HepG2 (cell line): ENCODE results near the gene DENND10. TPM values are rescaled to one million over a fixed set of nuclear protein-coding genes. Genes with fewer than 3 reads are reported as not detected.

Source experiments
- ATF1 ChIP-seq: IDR thresholded peaks from 2 replicates; pipeline ENCODE4 v1.6.1; 2016; ENCODE audit warnings: mild to moderate bottlenecking, control low read depth
- CBX2 ChIP-seq, 2 experiments: fragments of 200-600 bp in 1 of 2; sonication (generic); formaldehyde crosslinking in 1 of 2; IDR thresholded peaks; 2 replicates each; pipeline versions ENCODE4 v1.7.0 to v1.8.1; 2018 to 2022; ENCODE audit warnings: low read depth in 2 of 2, low read length in 1 of 2, mild to moderate bottlenecking in 1 of 2, missing genetic modification reagents in 1 of 2
- EHMT2 ChIP-seq: fragments of 200-600 bp; sonication (generic); IDR thresholded peaks from 2 replicates; pipeline ENCODE4 v1.7.0; 2017; ENCODE audit warnings: antibody characterized with exemption, low read depth, low read length, borderline replicate concordance
- HNRNPK ChIP-seq: fragments of 200-400 bp; formaldehyde crosslinking; IDR thresholded peaks from 2 replicates; pipeline ENCODE4 v1.6.1; 2018; ENCODE audit warnings: low read length, low read depth, moderate library complexity, mild to moderate bottlenecking; ENCODE audit not compliant: poor library complexity, severe bottlenecking
- IRF1 ChIP-seq: sonication (generic); formaldehyde crosslinking; IDR thresholded peaks from 2 replicates; pipeline ENCODE4 v1.4.0; 2020; ENCODE audit warnings: low read depth, mild to moderate bottlenecking, missing genetic modification reagents
- JUNB ChIP-seq: sonication (generic); formaldehyde crosslinking; IDR thresholded peaks from 2 replicates; pipeline ENCODE4 v1.8.0; 2022; ENCODE audit warnings: missing genetic modification reagents, mild to moderate bottlenecking, borderline replicate concordance
- KDM1A ChIP-seq: IDR thresholded peaks from 2 replicates; pipeline ENCODE4 v1.6.1; 2016; ENCODE audit warnings: missing compliant biosample characterization
- KDM5A ChIP-seq: fragments of 200-600 bp; sonication (generic); IDR thresholded peaks from 2 replicates; pipeline ENCODE4 v1.7.0; 2018; ENCODE audit warnings: antibody characterized with exemption, mild to moderate bottlenecking, low read length, borderline replicate concordance
- POGZ ChIP-seq: sonication (generic); formaldehyde crosslinking; IDR thresholded peaks from 2 replicates; pipeline ENCODE4 v1.4.0; 2020; ENCODE audit warnings: mild to moderate bottlenecking, missing genetic modification reagents
- SRSF4 ChIP-seq: fragments of 200-400 bp; formaldehyde crosslinking; IDR thresholded peaks from one replicate; pipeline ENCODE4 v1.6.1; 2018; ENCODE audit warnings: mild to moderate bottlenecking, low read depth, low read length, moderate library complexity; ENCODE audit not compliant: poor library complexity, severe bottlenecking
- TCF7L2 ChIP-seq: IDR thresholded peaks from 2 replicates; pipeline ENCODE4 v1.6.1; 2011; ENCODE audit warnings: mild to moderate bottlenecking, low read depth, low read length, moderate library complexity
- TEAD3 ChIP-seq: optimal IDR thresholded peaks from 2 replicates; pipeline ENCODE3; 2016; ENCODE audit warnings: borderline replicate concordance
- ZKSCAN1 ChIP-seq: fragments of 150-350 bp; IDR thresholded peaks from 2 replicates; pipeline ENCODE4 v1.6.1; 2014; ENCODE audit warnings: low read length
- ZNF317 ChIP-seq: sonication (generic); formaldehyde crosslinking; IDR thresholded peaks from 2 replicates; pipeline ENCODE4 v1.5.0; 2020; ENCODE audit warnings: mild to moderate bottlenecking, missing genetic modification reagents
- ZNF326 ChIP-seq: sonication (generic); formaldehyde crosslinking; IDR thresholded peaks from 2 replicates; pipeline ENCODE4 v1.4.0; 2020; ENCODE audit warnings: missing genetic modification reagents, borderline replicate concordance
- ZNF337 ChIP-seq: sonication (generic); formaldehyde crosslinking; IDR thresholded peaks from 2 replicates; pipeline ENCODE4 v1.5.1; 2020; ENCODE audit warnings: missing genetic modification reagents, low read depth, mild to moderate bottlenecking, borderline replicate concordance
- ZNF432 ChIP-seq: sonication (generic); formaldehyde crosslinking; IDR thresholded peaks from 2 replicates; pipeline ENCODE4 v1.5.0; 2020; ENCODE audit warnings: missing genetic modification reagents, mild to moderate bottlenecking, borderline replicate concordance
- ZNF441 ChIP-seq: sonication (generic); formaldehyde crosslinking; IDR thresholded peaks from 2 replicates; pipeline ENCODE4 v1.7.0; 2021; ENCODE audit warnings: missing genetic modification reagents, borderline replicate concordance
- ZNF766 ChIP-seq: sonication (generic); formaldehyde crosslinking; IDR thresholded peaks from 2 replicates; pipeline ENCODE4 v1.5.0; 2020; ENCODE audit warnings: missing genetic modification reagents, borderline replicate concordance
- ZSCAN29 ChIP-seq: sonication (generic); formaldehyde crosslinking; conservative IDR thresholded peaks from 2 replicates; pipeline ENCODE4 v1.4.0; 2020; ENCODE audit warnings: mild to moderate bottlenecking, missing genetic modification reagents
- polyA plus RNA-seq, 8 experiments: library from polyadenylated mRNA; depleted of rRNA in 3 of 8; stranded (reverse) in 7 of 8; unstranded in 1 of 8; fragments of >200 nt; fragmentation: Illumina TruSeq in 4 of 8; extraction: Trizol in 4 of 8; gene quantifications; 2 replicates each; pipeline versions ENCODE4 v1.2.1 to v1.2.3, GENCODE V29; 2011 to 2016; ENCODE audit warnings: low read depth in 4 of 8, missing spikeins in 1 of 8, mixed read lengths in 1 of 8; ENCODE audit not compliant: insufficient read depth in 1 of 8
- total RNA-seq, 5 experiments: library from RNA; depleted of rRNA; stranded (reverse); fragments of >200 nt; fragmentation: Illumina TruSeq; extraction: Trizol; gene quantifications; 2 replicates each; pipeline ENCODE4 v1.2.3, GENCODE V29; 2016; ENCODE audit warnings: low read depth in 1 of 5
- TF ChIP-seq, protein P1 (sequence below), 2 experiments: IDR thresholded peaks; 2 replicates each; pipeline ENCODE4 v1.6.1; 2011 to 2012; ENCODE audit warnings: low read length in 2 of 2, borderline replicate concordance in 1 of 2, low read depth in 1 of 2, mild to moderate bottlenecking in 1 of 2, moderate library complexity in 1 of 2
- TF ChIP-seq, protein P2 (sequence below): sonication (generic); formaldehyde crosslinking; IDR thresholded peaks from 2 replicates; pipeline ENCODE4 v1.5.1; 2020; ENCODE audit warnings: missing genetic modification reagents, mild to moderate bottlenecking, borderline replicate concordance

The DENND10 gene
- total and polyA plus RNA-seq, 2 of the 13 experiments (the other 11 are each of a cell fraction or from before 2014, with no cell fraction given): 43.7 to 78.8 TPM

DNA sequence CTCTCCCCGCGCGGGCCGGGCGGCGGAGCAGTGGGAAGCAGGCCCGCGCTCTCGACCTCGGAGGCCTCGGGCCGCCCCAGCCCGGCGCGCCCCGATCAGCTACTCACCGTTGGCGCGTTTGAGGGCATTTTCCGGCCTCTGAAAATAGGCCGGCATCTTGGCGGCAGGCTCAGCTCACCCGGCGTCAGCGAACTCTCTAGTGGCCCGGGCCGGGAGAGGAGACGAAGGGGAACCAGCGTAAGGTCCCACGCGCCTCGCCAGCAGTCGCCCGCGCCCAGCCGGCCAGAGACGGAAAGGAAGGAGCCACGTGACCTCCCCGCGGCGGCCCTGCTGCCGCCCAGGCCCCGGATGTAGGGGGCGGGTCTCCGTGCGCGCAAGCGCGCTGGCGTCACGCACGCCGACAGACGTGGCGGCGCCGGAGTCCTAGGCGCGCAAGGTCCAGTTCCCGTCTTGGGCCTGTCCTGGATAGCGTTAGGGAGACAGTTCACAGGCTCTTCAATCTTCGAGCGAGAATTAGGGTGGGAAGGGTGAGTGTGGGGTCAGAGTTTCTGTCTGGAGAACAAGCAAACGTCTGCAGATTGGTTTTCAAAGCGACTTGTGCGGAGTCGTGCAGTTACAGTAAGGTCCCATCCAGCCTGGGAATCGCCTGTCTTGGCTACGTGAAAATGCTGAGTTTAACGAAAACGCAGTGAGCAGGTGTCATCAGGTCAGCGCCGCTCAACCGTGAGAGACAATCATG lies 23.2 kb upstream of the DENND10 start, which contains the start of gene EIF3A (continued):
- TF ChIP-seq, protein P1, sequence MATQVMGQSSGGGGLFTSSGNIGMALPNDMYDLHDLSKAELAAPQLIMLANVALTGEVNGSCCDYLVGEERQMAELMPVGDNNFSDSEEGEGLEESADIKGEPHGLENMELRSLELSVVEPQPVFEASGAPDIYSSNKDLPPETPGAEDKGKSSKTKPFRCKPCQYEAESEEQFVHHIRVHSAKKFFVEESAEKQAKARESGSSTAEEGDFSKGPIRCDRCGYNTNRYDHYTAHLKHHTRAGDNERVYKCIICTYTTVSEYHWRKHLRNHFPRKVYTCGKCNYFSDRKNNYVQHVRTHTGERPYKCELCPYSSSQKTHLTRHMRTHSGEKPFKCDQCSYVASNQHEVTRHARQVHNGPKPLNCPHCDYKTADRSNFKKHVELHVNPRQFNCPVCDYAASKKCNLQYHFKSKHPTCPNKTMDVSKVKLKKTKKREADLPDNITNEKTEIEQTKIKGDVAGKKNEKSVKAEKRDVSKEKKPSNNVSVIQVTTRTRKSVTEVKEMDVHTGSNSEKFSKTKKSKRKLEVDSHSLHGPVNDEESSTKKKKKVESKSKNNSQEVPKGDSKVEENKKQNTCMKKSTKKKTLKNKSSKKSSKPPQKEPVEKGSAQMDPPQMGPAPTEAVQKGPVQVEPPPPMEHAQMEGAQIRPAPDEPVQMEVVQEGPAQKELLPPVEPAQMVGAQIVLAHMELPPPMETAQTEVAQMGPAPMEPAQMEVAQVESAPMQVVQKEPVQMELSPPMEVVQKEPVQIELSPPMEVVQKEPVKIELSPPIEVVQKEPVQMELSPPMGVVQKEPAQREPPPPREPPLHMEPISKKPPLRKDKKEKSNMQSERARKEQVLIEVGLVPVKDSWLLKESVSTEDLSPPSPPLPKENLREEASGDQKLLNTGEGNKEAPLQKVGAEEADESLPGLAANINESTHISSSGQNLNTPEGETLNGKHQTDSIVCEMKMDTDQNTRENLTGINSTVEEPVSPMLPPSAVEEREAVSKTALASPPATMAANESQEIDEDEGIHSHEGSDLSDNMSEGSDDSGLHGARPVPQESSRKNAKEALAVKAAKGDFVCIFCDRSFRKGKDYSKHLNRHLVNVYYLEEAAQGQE (IDR thresholded peaks at IDR 0.05; ENCODE audit: borderline replicate concordance in 1 of 2, low read depth in 1 of 2, low read length in 2 of 2): no peak; a peak in 1 of 4 replicates
- TF ChIP-seq ZSCAN29 (CRISPR knock-in tag) (no peak), TCF7L2 (no peak), ZNF766 (CRISPR knock-in tag) (no peak), IRF1 (CRISPR knock-in tag) (no peak), ZNF432 (no peak), ZNF441 (CRISPR knock-in tag) (peak; percentile 39), SRSF4 (no peak), KDM1A (CRISPR knock-in tag) (no peak), ZNF337 (CRISPR knock-in tag) (0 out of 2 replicates have a peak, but pooled peaks have one; percentile 52), JUNB (CRISPR knock-in tag) (no peak; the same call in 1 of the 2 replicates), ZNF326 (CRISPR knock-in tag) (no peak), EHMT2 (no peak), TEAD3 (peak; percentile 60), POGZ (CRISPR knock-in tag) (peak; percentile 48; the same call in 1 of the 2 replicates), KDM5A (peak; percentile 63; the same call in 1 of the 2 replicates), ATF1 (CRISPR knock-in tag) (peak; percentile 67; the same call in 1 of the 2 replicates), CBX2 (IDR thresholded peaks at IDR 0.05; ENCODE audit: low read depth, low read length) (no peak), CBX2 (CRISPR knock-in tag; IDR thresholded peaks at IDR 0.05; ENCODE audit: low read depth) (peak; percentile 87; the same call in 1 of the 2 replicates), HNRNPK (peak; percentile 41), ZKSCAN1 (no peak), ZNF317 (CRISPR knock-in tag) (peak; percentile 67; the same call in 1 of the 2 replicates)
- TF ChIP-seq, protein P2, sequence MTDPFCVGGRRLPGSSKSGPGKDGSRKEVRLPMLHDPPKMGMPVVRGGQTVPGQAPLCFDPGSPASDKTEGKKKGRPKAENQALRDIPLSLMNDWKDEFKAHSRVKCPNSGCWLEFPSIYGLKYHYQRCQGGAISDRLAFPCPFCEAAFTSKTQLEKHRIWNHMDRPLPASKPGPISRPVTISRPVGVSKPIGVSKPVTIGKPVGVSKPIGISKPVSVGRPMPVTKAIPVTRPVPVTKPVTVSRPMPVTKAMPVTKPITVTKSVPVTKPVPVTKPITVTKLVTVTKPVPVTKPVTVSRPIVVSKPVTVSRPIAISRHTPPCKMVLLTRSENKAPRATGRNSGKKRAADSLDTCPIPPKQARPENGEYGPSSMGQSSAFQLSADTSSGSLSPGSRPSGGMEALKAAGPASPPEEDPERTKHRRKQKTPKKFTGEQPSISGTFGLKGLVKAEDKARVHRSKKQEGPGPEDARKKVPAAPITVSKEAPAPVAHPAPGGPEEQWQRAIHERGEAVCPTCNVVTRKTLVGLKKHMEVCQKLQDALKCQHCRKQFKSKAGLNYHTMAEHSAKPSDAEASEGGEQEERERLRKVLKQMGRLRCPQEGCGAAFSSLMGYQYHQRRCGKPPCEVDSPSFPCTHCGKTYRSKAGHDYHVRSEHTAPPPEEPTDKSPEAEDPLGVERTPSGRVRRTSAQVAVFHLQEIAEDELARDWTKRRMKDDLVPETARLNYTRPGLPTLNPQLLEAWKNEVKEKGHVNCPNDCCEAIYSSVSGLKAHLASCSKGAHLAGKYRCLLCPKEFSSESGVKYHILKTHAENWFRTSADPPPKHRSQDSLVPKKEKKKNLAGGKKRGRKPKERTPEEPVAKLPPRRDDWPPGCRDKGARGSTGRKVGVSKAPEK (CRISPR knock-in tag): no peak
